Measurements from ENCODE around the gene ZNF334. TPM values are rescaled to one million over a fixed set of nuclear protein-coding genes. Genes with fewer than 3 reads are reported as not detected.

ZNF334 gene
- total and polyA plus RNA-seq, 2 of the 4 experiments (the other 2 are of a cell fraction): 1.4 to 2.1 TPM

- H3K4me2 ChIP-seq (ENCODE audit: low read depth, low read length): no peak overlapping the region
- H3K23ac ChIP-seq (ENCODE audit: low read depth, low read length): no peak overlapping the region
- no peak overlapping the region for H3K4me3 ChIP-seq (ENCODE audit: insufficient read depth, low read depth, low read length)
- H3K27ac ChIP-seq (ENCODE audit: insufficient read depth, low read length): no peak overlapping the region
- intact Hi-C loops (cut with micrococcal nuclease) (no loop called here), dilution Hi-C loops (cut with HindIII; ENCODE audit: low sequenced_read_pairs, unreplicated experiment) (no loop called here), in situ Hi-C loops (cut with MboI; ENCODE audit: low sequenced_read_pairs) (no loop called here)
- ATAC-seq (ENCODE audit: low read depth): no peak
- no peak overlapping the region for H2BK5ac ChIP-seq (ENCODE audit: low read depth, low read length, poor library complexity, severe bottlenecking)
- ChIA-PET CTCF (no interaction called here), POLR2A (ENCODE audit: unreplicated experiment) (no interaction called here)
- WGBS, 2 experiments (ENCODE audit: extremely low coverage in 2 of 2, insufficient read length in 1 of 2): no CpG with 5 or more reads among the region's 3 CpGs
- no peak overlapping the region for H2AK5ac ChIP-seq (ENCODE audit: low read depth, low read length)
- no peaks in the 10 kb centered on the region for H3K36me3 ChIP-seq (ENCODE audit: control insufficient read depth, insufficient read depth, low read length)
- H2AK9ac ChIP-seq (replicated peaks; ENCODE audit: low read depth, low read length, poor library complexity): no peak overlapping the region
- DNase-seq: no peak
- H4K20me1 ChIP-seq (ENCODE audit: insufficient read depth, low read length): no peaks in the 10 kb centered on the region
- no peak overlapping the region for H3K56ac ChIP-seq (ENCODE audit: extremely low read depth, insufficient read depth, low read length)
- no peaks in the 10 kb centered on the region for H3K4me1 ChIP-seq (ENCODE audit: control insufficient read depth, insufficient read depth, low read length)
- no peak overlapping the region for H3K14ac ChIP-seq (replicated peaks; ENCODE audit: low read depth, low read length)
- no peak overlapping the region for H3K9ac ChIP-seq (ENCODE audit: low read depth, low read length)
- H3K27me3 ChIP-seq (ENCODE audit: control insufficient read depth, insufficient read depth, low read length): peaks cover 12% of the 10 kb centered on the region
- H3K9me3 ChIP-seq (ENCODE audit: control insufficient read depth, insufficient read depth, low read length): 0 out of 2 replicates have a peak, but pooled peaks cover 3% of the 10 kb centered on the region
- no peak overlapping the region for H3K18ac ChIP-seq (ENCODE audit: low read depth, low read length)
- H3K4ac ChIP-seq (ENCODE audit: low read depth, low read length): no peak overlapping the region
- H3K79me1 ChIP-seq (ENCODE audit: low read depth in 1 of 2, low read length in 2 of 2): no peaks in the 10 kb centered on the region
- H2BK20ac ChIP-seq (ENCODE audit: low read depth, low read length): no peak overlapping the region
- no peak overlapping the region for H2AFZ ChIP-seq (replicated peaks; ENCODE audit: low read length, poor library complexity)
- no peak overlapping the region for H2BK15ac ChIP-seq (ENCODE audit: low read depth, low read length)
- H4K5ac ChIP-seq (ENCODE audit: low read depth, low read length): no peak overlapping the region
- no peak overlapping the region for H4K91ac ChIP-seq (ENCODE audit: insufficient read depth, low read depth, low read length)
- H3K9me1 ChIP-seq (ENCODE audit: insufficient read depth, low read length): no peaks in the 10 kb centered on the region
- no TSS peak for BruUV-seq (replicated peaks)
- no peak overlapping the region for H4K8ac ChIP-seq (ENCODE audit: low read depth in 2 of 2, low read length in 2 of 2)
- TF ChIP-seq CHD1 (IDR thresholded peaks at IDR 0.05; ENCODE audit: low read depth, low read length) (no peak), FOS (IDR thresholded peaks at IDR 0.05; ENCODE audit: low read depth, low read length) (no peak), NFE2L2 (IDR thresholded peaks at IDR 0.05; ENCODE audit: low read depth, low read length) (no peak), POLR2A (IDR thresholded peaks at IDR 0.05; ENCODE audit: low read depth, low read length) (no peak), USF2 (IDR thresholded peaks at IDR 0.05; ENCODE audit: low read depth, low read length) (no peak), BHLHE40 (IDR thresholded peaks at IDR 0.05; ENCODE audit: low read depth, low read length) (no peak), CEBPB (IDR thresholded peaks at IDR 0.05; ENCODE audit: low read depth, low read length) (no peak), MAZ (IDR thresholded peaks at IDR 0.05; ENCODE audit: borderline replicate concordance, low read depth, low read length) (no peak), MAFK (IDR thresholded peaks at IDR 0.05; ENCODE audit: low read depth, low read length) (no peak), SMC3 (IDR thresholded peaks at IDR 0.05; ENCODE audit: low read depth, low read length) (no peak), RCOR1 (IDR thresholded peaks at IDR 0.05; ENCODE audit: insufficient replicate concordance, low read length) (no peak), RFX5 (IDR thresholded peaks at IDR 0.05; ENCODE audit: low read depth, low read length) (no peak), RAD21 (IDR thresholded peaks at IDR 0.05; ENCODE audit: low read length) (no peak), MXI1 (IDR thresholded peaks at IDR 0.05; ENCODE audit: borderline replicate concordance, low read depth, low read length) (no peak), CTCF (conservative IDR thresholded peaks at IDR 0.05; ENCODE audit: low read depth, low read length) (no peak)
- TF ChIP-seq, protein P1, sequence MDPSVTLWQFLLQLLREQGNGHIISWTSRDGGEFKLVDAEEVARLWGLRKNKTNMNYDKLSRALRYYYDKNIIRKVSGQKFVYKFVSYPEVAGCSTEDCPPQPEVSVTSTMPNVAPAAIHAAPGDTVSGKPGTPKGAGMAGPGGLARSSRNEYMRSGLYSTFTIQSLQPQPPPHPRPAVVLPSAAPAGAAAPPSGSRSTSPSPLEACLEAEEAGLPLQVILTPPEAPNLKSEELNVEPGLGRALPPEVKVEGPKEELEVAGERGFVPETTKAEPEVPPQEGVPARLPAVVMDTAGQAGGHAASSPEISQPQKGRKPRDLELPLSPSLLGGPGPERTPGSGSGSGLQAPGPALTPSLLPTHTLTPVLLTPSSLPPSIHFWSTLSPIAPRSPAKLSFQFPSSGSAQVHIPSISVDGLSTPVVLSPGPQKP (IDR thresholded peaks at IDR 0.05; ENCODE audit: borderline replicate concordance, low read depth, low read length): no peak
- H2BK120ac ChIP-seq (ENCODE audit: low read depth, low read length): no peak overlapping the region
Observed at GRCh38 chr20:46461808-46462207, 51.6 kb downstream of the ZNF334 start.
